ENCODE data around the gene ADAMTSL1. TPM values are rescaled to one million over a fixed set of nuclear protein-coding genes. Genes with fewer than 3 reads are reported as not detected.

ADAMTSL1 gene
- total and polyA plus RNA-seq, 2 experiments from 2014 or later: 2.3 to 5.0 TPM

DNA sequence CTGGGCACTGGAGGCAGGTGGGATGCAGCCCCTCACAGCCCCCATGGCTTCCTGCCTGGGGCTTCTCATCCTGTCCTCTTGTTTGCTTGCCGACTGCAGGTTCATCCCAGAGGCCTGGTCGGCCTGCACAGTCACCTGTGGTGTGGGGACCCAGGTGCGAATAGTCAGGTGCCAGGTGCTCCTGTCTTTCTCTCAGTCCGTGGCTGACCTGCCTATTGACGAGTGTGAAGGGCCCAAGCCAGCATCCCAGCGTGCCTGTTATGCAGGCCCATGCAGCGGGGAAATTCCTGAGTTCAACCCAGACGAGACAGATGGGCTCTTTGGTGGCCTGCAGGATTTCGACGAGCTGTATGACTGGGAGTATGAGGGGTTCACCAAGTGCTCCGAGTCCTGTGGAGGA lies 232.7 kb downstream of the ADAMTSL1 start:
- H3K79me2 ChIP-seq (replicated peaks; ENCODE audit: insufficient read depth): no peaks in the 10 kb centered on the region
- TF ChIP-seq STAT1 (IDR thresholded peaks at IDR 0.05; ENCODE audit: unreplicated experiment) (no peak), POLR2AphosphoS5 (IDR thresholded peaks at IDR 0.05; ENCODE audit: low read depth) (no peak), REST (IDR thresholded peaks at IDR 0.05; ENCODE audit: unreplicated experiment) (no peak)
- Mint-ChIP-seq H3K27ac (no peak overlapping the region), H3K4me3 (no peak overlapping the region), H3K36me3 (ENCODE audit: low read depth) (peaks cover 17% of the 10 kb centered on the region), H3K9me3 (peaks cover 19% of the 10 kb centered on the region), H3K4me1 (peaks cover 5% of the 10 kb centered on the region; the same call in 2 of the 3 replicates), H3K27me3 (ENCODE audit: insufficient read depth, low read depth, poor library complexity) (peaks cover 1% of the 10 kb centered on the region)
- H4K20me1 ChIP-seq (replicated peaks; ENCODE audit: insufficient read depth): no peaks in the 10 kb centered on the region
- H3K4me3 ChIP-seq: no peak overlapping the region
- no peak overlapping the region for H3K4me2 ChIP-seq
- no peaks in the 10 kb centered on the region for H3K27me3 ChIP-seq (ENCODE audit: insufficient read depth)
- H3K36me3 ChIP-seq (ENCODE audit: insufficient read depth): no peaks in the 10 kb centered on the region
- H3F3A ChIP-seq (replicated peaks; ENCODE audit: low read depth): no peaks in the 10 kb centered on the region
- H3K4me1 ChIP-seq (ENCODE audit: insufficient read depth): no peaks in the 10 kb centered on the region
- no peak overlapping the region for H3K27ac ChIP-seq (ENCODE audit: low read depth)
- no peak overlapping the region for H2AFZ ChIP-seq
- no peak; the same call in 1 of the 3 replicates for ATAC-seq
- peak; percentile 13 for DNase-seq (ENCODE audit: low spot score)
- no peaks in the 10 kb centered on the region; the same call in 1 of the 2 replicates for H3K9me2 ChIP-seq (ENCODE audit: insufficient read depth)

- peaks cover 15% of the 10 kb centered on the region for H3K9me3 Mint-ChIP-seq
- peaks cover 1% of the 10 kb centered on the region for H3K27me3 Mint-ChIP-seq (ENCODE audit: insufficient read depth, low read depth, poor library complexity)
- Histone ChIP-seq H3K9me2 (ENCODE audit: insufficient read depth) (no peaks in the 10 kb centered on the region; the same call in 1 of the 2 replicates), H3K4me1 (ENCODE audit: insufficient read depth) (no peaks in the 10 kb centered on the region), H4K20me1 (replicated peaks; ENCODE audit: insufficient read depth) (no peaks in the 10 kb centered on the region), H3K27ac (ENCODE audit: low read depth) (no peak overlapping the region), H3K4me2 (no peak overlapping the region), H3K36me3 (ENCODE audit: insufficient read depth) (no peaks in the 10 kb centered on the region), H3K79me2 (replicated peaks; ENCODE audit: insufficient read depth) (no peaks in the 10 kb centered on the region), H3F3A (replicated peaks; ENCODE audit: low read depth) (no peaks in the 10 kb centered on the region), H3K27me3 (ENCODE audit: insufficient read depth) (no peaks in the 10 kb centered on the region), H3K4me3 (no peak overlapping the region), H2AFZ (no peak overlapping the region)
- DNase-seq (ENCODE audit: low spot score): no peak
- peaks cover 5% of the 10 kb centered on the region; the same call in 2 of the 3 replicates for H3K4me1 Mint-ChIP-seq
- H3K27ac Mint-ChIP-seq: no peak overlapping the region; the same call in 1 of the 2 replicates
- no peak overlapping the region for H3K4me3 Mint-ChIP-seq
- TF ChIP-seq NANOG (IDR thresholded peaks at IDR 0.05; ENCODE audit: borderline replicate concordance) (no peak), EZH2phosphoT487 (IDR thresholded peaks at IDR 0.05; ENCODE audit: unreplicated experiment) (no peak), JUNB (IDR thresholded peaks at IDR 0.05; ENCODE audit: unreplicated experiment) (no peak)
- H3K36me3 Mint-ChIP-seq (ENCODE audit: low read depth): peaks cover 13% of the 10 kb centered on the region
- ATAC-seq: no peak
Measured at GRCh38 chr9:18707061-18707461, 233.1 kb downstream of the ADAMTSL1 start.
